ENCODE results near the gene TRAPPC2L.
A peak's percentile ranks its signal among the peaks of the same experiment; 100 is the strongest.

The TRAPPC2L gene

DNA sequence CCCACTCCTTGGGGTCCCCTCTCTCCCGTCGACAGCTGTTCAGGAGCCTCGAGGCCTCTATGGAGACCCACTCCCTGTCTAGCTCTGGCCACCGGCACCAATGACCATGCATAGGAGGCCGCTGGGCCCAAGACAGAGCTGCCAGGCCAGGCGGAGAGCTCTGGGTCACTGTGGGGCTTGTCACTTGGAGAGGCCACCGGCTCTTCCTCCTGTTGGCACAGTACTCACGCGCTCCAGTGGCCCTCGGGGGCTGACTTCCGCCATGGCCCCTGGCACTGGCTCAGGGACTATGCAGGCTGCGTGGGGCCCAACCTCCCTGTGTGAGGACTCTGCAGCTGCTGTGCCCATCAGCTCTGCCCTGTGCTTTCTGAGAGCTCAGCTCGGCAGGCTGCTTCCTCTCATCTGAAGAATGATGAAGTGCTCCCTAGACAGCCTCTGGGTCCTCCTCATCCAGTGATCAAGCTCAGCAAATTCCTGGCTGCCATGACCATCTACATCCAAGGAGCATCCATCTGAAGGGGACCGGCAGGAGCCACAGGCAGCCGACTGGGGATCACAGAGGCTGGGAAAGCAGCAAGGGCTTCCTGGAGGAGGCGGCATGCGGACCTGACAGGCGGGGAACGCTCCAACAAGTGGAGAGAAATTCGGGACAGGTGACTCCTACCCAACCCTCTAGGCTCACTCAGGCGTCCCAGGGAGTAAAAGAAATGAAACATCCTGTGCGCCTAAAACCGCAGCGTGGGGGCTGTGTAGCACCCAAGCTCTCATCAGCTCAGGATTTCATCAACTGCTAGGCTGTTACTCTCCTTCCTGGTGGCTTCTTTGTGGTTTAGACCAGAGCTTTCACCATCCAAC lies 17.0 kb upstream of the TRAPPC2L start:
- no peak for DNase-seq (ENCODE audit: low read depth in 2 of 2)

GRCh38 chr16:88840600-88841215 lies 16.2 kb upstream of the TRAPPC2L start:
- DNase-seq (ENCODE audit: low read depth in 2 of 2), result no peak

DNA sequence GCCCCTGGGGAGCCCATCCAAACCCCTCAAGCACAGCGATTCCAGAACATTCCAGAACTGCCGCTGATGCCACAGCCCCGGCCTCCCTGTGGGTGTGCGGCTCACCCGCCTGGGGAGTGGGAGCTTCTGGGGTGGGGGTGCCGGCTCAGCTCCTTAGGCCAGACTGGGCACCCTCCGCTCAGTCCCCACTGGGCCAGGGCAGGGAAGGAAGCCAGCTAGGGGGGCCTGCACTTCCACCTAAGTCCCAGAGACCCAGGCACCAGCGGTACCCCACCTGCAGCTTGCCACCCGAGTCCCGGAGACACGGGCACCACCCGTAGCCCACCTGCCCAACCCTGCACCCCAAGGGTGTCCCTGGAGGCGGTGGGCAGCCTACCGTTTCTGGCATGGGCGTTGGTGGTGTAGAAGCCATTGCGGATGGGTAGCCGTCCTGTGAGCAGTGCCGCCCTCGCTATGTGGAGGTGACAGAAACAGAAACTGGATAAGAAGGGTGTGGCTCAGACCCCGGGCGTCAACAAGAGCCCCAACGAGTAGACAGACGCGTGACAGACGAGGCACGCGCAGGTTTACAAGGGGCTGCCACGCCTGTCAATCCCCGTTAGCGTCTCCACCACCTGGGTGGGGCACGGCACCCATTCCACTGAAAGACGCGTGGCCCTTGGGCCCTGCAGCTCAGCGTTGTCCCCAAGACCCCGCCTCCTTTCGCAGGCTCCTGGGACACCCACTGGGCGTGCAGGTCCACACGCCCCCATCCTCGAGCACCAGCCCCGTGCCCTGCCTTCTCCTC lies 15.2 kb upstream of the TRAPPC2L start:
- no peak for DNase-seq (ENCODE audit: low read depth in 2 of 2)

- DNase-seq (ENCODE audit: low read depth in 2 of 2), result no peak
Observed at GRCh38 chr16:88842308-88842756, 14.6 kb upstream of the TRAPPC2L start.

DNA sequence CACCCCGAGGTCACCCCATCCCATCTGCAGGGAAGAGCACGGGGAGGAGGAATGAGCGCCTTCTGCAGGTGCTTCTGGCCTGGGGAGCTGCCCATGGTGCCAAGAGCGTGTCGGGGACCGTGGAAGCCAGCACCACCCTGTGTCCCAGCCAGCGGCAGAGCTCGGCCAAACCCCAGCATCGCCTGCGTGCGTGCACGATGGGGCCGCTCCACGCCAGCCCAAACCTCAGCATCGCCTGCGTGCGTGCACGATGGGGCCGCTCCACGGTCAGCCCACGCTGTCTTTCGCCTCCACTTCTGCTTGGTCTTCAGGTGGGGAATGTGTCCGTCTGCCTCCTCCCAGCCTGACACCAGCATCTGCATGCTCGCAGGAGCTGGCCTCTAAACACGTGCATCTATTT lies 14.1 kb upstream of the TRAPPC2L start:
- DNase-seq (ENCODE audit: low read depth in 2 of 2), result no peak

GRCh38 chr16:88843256-88843655 lies 13.7 kb upstream of the TRAPPC2L start:
- DNase-seq (ENCODE audit: low read depth in 2 of 2), result no peak

DNA sequence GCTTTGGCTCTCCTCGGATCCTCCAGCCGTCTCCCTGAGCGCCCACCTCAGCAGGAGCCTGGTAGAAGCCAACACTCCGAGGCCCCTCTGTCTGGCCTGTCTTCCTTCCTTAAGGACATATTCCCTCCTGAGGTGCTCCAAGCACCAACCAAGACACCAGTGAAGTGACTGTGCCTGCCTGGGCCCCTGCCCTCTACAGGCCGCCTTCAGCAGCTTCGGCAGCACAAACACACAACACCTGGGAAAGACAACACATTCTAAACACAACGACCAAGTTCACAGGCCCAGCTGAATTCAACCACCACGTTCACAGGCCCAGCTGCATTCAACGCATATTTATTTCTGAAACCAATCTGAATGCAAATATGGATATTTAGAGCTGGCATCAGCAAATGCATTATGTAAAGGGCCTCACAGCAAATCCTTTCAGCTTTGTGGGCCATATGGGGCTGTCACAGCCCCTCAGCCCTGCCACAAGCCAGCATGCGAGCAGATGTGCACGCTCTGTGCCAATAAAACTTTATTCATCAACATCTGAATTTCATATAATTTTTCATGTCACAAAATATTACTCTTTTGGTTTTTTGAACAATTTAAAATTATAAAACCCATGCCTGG lies 12.4 kb upstream of the TRAPPC2L start:
- DNase-seq (ENCODE audit: low read depth in 2 of 2), result no peak

GRCh38 chr16:88846088-88846487 lies 10.8 kb upstream of the TRAPPC2L start:
- no peak for DNase-seq (ENCODE audit: low read depth in 2 of 2)

DNA sequence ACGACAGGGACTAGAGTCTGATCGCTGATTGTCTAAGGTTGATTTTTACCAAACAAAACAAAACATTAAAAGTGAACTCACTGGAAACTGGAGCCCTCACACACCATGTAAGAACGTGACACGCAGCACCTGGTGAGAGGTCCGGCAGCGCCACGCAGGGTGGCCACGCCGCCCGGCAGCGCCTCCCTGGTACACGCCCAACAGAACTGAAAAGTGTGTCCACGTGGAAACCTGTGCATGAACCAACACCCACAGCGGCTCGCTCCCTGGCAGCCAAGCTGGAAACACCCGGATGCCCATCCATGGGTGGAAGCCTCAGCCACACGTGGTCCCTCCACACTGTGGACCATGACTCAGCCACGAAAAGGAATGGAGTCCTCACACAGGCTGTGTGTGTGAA lies 9.3 kb upstream of the TRAPPC2L start:
- DNase-seq (ENCODE audit: low read depth in 2 of 2), result no peak

GRCh38 chr16:88848557-88848956 lies 8.4 kb upstream of the TRAPPC2L start:
- DNase-seq (ENCODE audit: low read depth in 2 of 2), result no peak

- no peak for DNase-seq (ENCODE audit: low read depth in 2 of 2)
Observed at GRCh38 chr16:88850531-88851199, 6.3 kb upstream of the TRAPPC2L start.

- no peak for DNase-seq (ENCODE audit: low read depth in 2 of 2)
Observed at GRCh38 chr16:88851616-88852015, 5.3 kb upstream of the TRAPPC2L start.

- no peak for DNase-seq (ENCODE audit: low read depth in 2 of 2)
Observed at GRCh38 chr16:88853325-88853941, 3.5 kb upstream of the TRAPPC2L start.

GRCh38 chr16:88854306-88855111 lies 2.4 kb upstream of the TRAPPC2L start:
- DNase-seq (ENCODE audit: low read depth in 2 of 2), result peak; percentile 16 to 17

- DNase-seq (ENCODE audit: low read depth in 2 of 2), result no peak
Observed at GRCh38 chr16:88855176-88855575, 1.8 kb upstream of the TRAPPC2L start.

DNA sequence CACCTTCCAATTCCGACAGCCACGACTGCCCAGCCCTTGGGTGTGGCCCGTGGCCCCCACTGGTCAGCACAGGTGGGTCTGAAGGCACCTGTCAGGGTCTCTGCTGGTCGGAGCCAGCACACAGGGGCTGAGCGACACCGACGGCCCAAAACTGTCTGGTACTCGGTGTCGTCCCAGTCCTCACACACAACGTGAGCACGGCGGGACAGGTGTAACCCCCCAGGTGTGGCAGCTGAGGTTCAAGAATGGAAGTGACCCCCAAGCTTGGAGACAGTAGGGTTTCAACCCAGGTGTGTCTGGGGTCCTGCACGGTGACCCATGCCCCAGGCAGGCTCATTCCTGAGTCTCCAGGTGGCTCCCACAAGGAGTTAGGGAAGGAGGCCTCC lies 1.2 kb upstream of the TRAPPC2L start:
- DNase-seq (ENCODE audit: low read depth in 2 of 2), result no peak

DNA sequence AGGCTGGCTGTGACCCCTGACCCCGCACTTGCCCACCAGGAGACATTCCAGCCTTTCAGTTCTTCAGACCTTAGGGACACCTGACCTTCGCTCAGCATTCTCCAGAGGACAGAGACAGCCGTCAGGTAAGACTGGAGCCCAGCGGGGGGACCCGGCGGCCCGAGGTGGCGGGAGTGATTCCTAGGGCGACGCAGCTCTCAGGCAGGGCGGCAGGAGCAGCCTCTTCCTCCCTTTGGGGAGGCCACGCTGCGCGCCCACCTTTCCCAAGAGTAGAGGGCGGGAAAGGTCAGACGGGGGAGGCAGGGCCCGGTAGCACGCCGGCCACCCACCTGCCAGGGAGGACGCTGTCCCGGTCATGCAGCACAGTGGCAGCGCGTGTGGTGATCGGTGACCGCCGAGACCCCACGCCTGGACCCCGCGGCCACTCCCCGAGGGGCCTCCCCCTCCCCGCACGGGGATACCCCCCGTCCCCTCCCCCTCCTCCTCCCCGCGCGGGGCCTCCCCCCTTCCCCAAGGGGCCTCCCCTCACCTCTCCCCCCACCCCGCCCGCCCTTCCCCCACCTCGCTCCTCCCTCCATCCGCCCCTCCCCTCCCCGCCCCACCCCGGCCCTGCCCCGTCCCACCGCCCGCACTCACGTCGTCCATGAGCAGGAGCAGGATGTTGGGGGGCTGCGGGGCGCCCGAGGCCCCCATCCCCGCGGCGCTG lies 652 bp upstream of the TRAPPC2L start:
- DNase-seq (ENCODE audit: low read depth in 2 of 2), result no peak

GRCh38 chr16:88857728-88858339 lies 907 bp downstream of the TRAPPC2L start:
- peak; percentile 55 to 65 for DNase-seq (ENCODE audit: low read depth in 2 of 2)
